Measurements from ENCODE around the gene NDOR1. TPM values are rescaled to one million over a fixed set of nuclear protein-coding genes. Genes with fewer than 3 reads are reported as not detected.

NDOR1 gene
- total RNA-seq, 4 donors from 2014 or later: 5.3 to 11.2 (median 7.7) TPM

GRCh38 chr9:137253717-137254623, 48.5 kb downstream of the NDOR1 start:
- H3K27ac ChIP-seq: peak overlapping the region in 3 of 4 donors; percentile 85 to 95 (median 93)
- no peaks in the 10 kb centered on the region for H3K9me3 ChIP-seq
- H3K4me1 ChIP-seq: peaks cover 18 to 40% (median 23%) of the 10 kb centered on the region in 3 donors
- peak overlapping the region; percentile 75 to 100 (median 92) for H3K4me3 ChIP-seq
- intact Hi-C loops (cut with DNase I): no loop called here
- no peak for TF ChIP-seq POLR2A (IDR thresholded peaks at IDR 0.05)
- no peak for TF ChIP-seq CTCF (IDR thresholded peaks at IDR 0.05)
- peaks cover 4 to 29% (median 7%) of the 10 kb centered on the region in 3 donors for H3K36me3 ChIP-seq
- 32 to 48% methylated on average over 6 to 13 of the region's 21 CpGs for WGBS, 2 donors
- no peak for DNase-seq
- H3K27me3 ChIP-seq: peaks cover 0 to 6% (median 0%) of the 10 kb centered on the region in 4 donors

- intact Hi-C loops (cut with DNase I): no loop called here
- Histone ChIP-seq H3K27me3 (peaks cover 0 to 6% (median 0%) of the 10 kb centered on the region in 4 donors), H3K9me3 (no peaks in the 10 kb centered on the region), H3K4me3 (peak within 1 kb of the TSS; percentile 75 to 100 (median 92)), H3K36me3 (peaks cover 4 to 35% (median 7%) of the 10 kb centered on the region in 3 donors), H3K27ac (peak within 1 kb of the TSS; percentile 80 to 95 (median 89)), H3K4me1 (peaks cover 18 to 40% (median 23%) of the 10 kb centered on the region in 3 donors)
- DNase-seq: no peak
- WGBS, 2 donors: 4 to 8% methylated on average over 6 to 22 of the region's 105 CpGs
- TF ChIP-seq POLR2A (IDR thresholded peaks at IDR 0.05): peak in 2 of 4 donors; percentile 43 to 57
- TF ChIP-seq CTCF (IDR thresholded peaks at IDR 0.05): peak in 3 of 6 experiments; percentile 6 to 49 (median 15)
These were observed 49.3 kb downstream of the NDOR1 start, which contains the start of gene NELFB for GRCh38 chr9:137254624-137255447. NELFB (plus strand) TSS chr9:137255327.

GRCh38 chr9:137255448-137256114, 50.1 kb downstream of the NDOR1 start:
- Histone ChIP-seq H3K36me3 (peaks cover 4 to 43% (median 7%) of the 10 kb centered on the region in 3 donors), H3K4me3 (peak overlapping the region; percentile 75 to 100 (median 92)), H3K9me3 (no peaks in the 10 kb centered on the region), H3K27ac (peak overlapping the region; percentile 80 to 95 (median 86)), H3K4me1 (peaks cover 18 to 40% (median 23%) of the 10 kb centered on the region in 3 donors), H3K27me3 (peaks cover 0 to 6% (median 0%) of the 10 kb centered on the region in 4 donors)
- TF ChIP-seq CTCF (IDR thresholded peaks at IDR 0.05) (no peak), POLR2A (IDR thresholded peaks at IDR 0.05) (no peak)
- no CpG with 5 or more reads among the region's 51 CpGs for WGBS, 2 donors
- intact Hi-C loops (cut with DNase I): no loop called here
- no peak for DNase-seq

GRCh38 chr9:137256362-137256761, 50.9 kb downstream of the NDOR1 start:
- Histone ChIP-seq H3K9me3 (no peaks in the 10 kb centered on the region), H3K36me3 (peaks cover 4 to 48% (median 7%) of the 10 kb centered on the region in 3 donors), H3K27me3 (no peaks in the 10 kb centered on the region), H3K27ac (no peak overlapping the region), H3K4me1 (peaks cover 18 to 40% (median 23%) of the 10 kb centered on the region in 3 donors), H3K4me3 (peak overlapping the region; percentile 75 to 100 (median 92))
- no peak for DNase-seq
- intact Hi-C loops (cut with DNase I): no loop called here
- no peak for TF ChIP-seq POLR2A (IDR thresholded peaks at IDR 0.05)
- WGBS, 2 donors: 85% methylated on average over 8 to 11 of the region's 15 CpGs

- intact Hi-C loops (cut with DNase I): no loop called here
- H3K4me3 ChIP-seq: peak overlapping the region in 1 of 4 donors; percentile 99
- WGBS, 2 donors: 92 to 93% methylated on average over 11 to 15 of the region's 15 CpGs
- TF ChIP-seq POLR2A (IDR thresholded peaks at IDR 0.05) (no peak), CTCF (IDR thresholded peaks at IDR 0.05) (no peak)
- H3K4me1 ChIP-seq: peaks cover 18 to 40% (median 23%) of the 10 kb centered on the region in 3 donors
- H3K27me3 ChIP-seq: no peaks in the 10 kb centered on the region
- H3K9me3 ChIP-seq: no peaks in the 10 kb centered on the region
- no peak overlapping the region for H3K27ac ChIP-seq
- DNase-seq: no peak
- peaks cover 4 to 50% (median 7%) of the 10 kb centered on the region in 3 donors for H3K36me3 ChIP-seq
These were observed 51.4 kb downstream of the NDOR1 start for GRCh38 chr9:137256856-137257255.
